Peyer's patch (tissue), 4 donors: ENCODE data around the gene TMC5. TPM values are rescaled to one million over a fixed set of nuclear protein-coding genes. Genes with fewer than 3 reads are reported as not detected.

Experiments used
- DNase-seq, 3 donors: peaks; one replicate each; pipeline ENCODE4 v3.0.0-alpha.2; 2017 to 2019
- H3K27ac ChIP-seq, 4 donors: fragments of 200-600 bp; sonication (generic); one replicate each; pipeline ENCODE4 v1.5.1; 2016 to 2019
- H3K27me3 ChIP-seq, 2 donors: fragments of 200-600 bp; sonication (generic); one replicate each; pipeline ENCODE4 v1.5.1; 2019
- H3K36me3 ChIP-seq, 3 donors: fragments of 200-600 bp; sonication (generic); one replicate each; pipeline ENCODE4 v1.5.1; 2016 to 2019
- H3K4me1 ChIP-seq, 4 donors: fragments of 200-600 bp; sonication (generic); one replicate each; pipeline ENCODE4 v1.5.1; 2016 to 2019
- H3K4me3 ChIP-seq, 4 donors: fragments of 200-600 bp; sonication (generic); 1 replicate in 3 of 4; 2 replicates in 1 of 4; pipeline ENCODE4 v1.5.1; 2016 to 2019; ENCODE audit warnings: mild to moderate bottlenecking in 1 of 4
- H3K9me3 ChIP-seq, 4 donors: fragments of 200-600 bp; sonication (generic); one replicate each; pipeline ENCODE4 v1.5.1; 2016 to 2019; ENCODE audit warnings: mild to moderate bottlenecking in 1 of 4
- CTCF ChIP-seq, 6 experiments: fragments of 450-650 bp in 4 of 6; fragments of 200-600 bp in 2 of 6; sonication (generic) in 1 of 6; IDR thresholded peaks; one replicate each; pipeline ENCODE4 v1.5.1; 2017 to 2019; ENCODE audit warnings: antibody characterized with exemption in 6 of 6, mild to moderate bottlenecking in 3 of 6, moderate library complexity in 1 of 6
- POLR2A ChIP-seq, 2 donors: fragments of 450-650 bp; IDR thresholded peaks; one replicate each; pipeline ENCODE4 v1.5.1; 2017; ENCODE audit warnings: antibody characterized with exemption in 2 of 2, mild to moderate bottlenecking in 2 of 2, moderate library complexity in 2 of 2
- total RNA-seq, 4 donors: library from RNA; depleted of rRNA; stranded (reverse); fragments of >200 nt; gene quantifications; one replicate each; pipeline ENCODE4 v1.1.0, GENCODE V29; 2016

TMC5 gene
- total RNA-seq, 4 donors from 2014 or later: 26.4 to 218 (median 175) TPM

GRCh38 chr16:19497176-19497575, 79.5 kb downstream of the TMC5 start:
- Histone ChIP-seq H3K4me3 (no peak overlapping the region), H3K27me3 (no peaks in the 10 kb centered on the region), H3K4me1 (no peaks in the 10 kb centered on the region), H3K27ac (no peak overlapping the region), H3K36me3 (peaks cover 0 to 90% (median 0%) of the 10 kb centered on the region in 3 donors), H3K9me3 (no peaks in the 10 kb centered on the region)
- no peak for DNase-seq
- no peak for TF ChIP-seq POLR2A (IDR thresholded peaks at IDR 0.05)
- TF ChIP-seq CTCF (IDR thresholded peaks at IDR 0.05): no peak

- no peak for DNase-seq
- no peak for TF ChIP-seq CTCF (IDR thresholded peaks at IDR 0.05)
- TF ChIP-seq POLR2A (IDR thresholded peaks at IDR 0.05): no peak
- H3K9me3 ChIP-seq: no peaks in the 10 kb centered on the region
- no peak overlapping the region for H3K27ac ChIP-seq
- H3K36me3 ChIP-seq: peaks cover 0 to 91% (median 0%) of the 10 kb centered on the region in 3 donors
- no peaks in the 10 kb centered on the region for H3K4me1 ChIP-seq
- H3K4me3 ChIP-seq: no peak overlapping the region
- H3K27me3 ChIP-seq: no peaks in the 10 kb centered on the region
These were observed 81.3 kb downstream of the TMC5 start for GRCh38 chr16:19499006-19499405.

GRCh38 chr16:19499481-19499880, 81.8 kb downstream of the TMC5 start:
- Histone ChIP-seq H3K27ac (no peak overlapping the region), H3K4me1 (no peaks in the 10 kb centered on the region), H3K9me3 (no peaks in the 10 kb centered on the region), H3K36me3 (peaks cover 0 to 91% (median 0%) of the 10 kb centered on the region in 3 donors), H3K4me3 (no peak overlapping the region), H3K27me3 (no peaks in the 10 kb centered on the region)
- DNase-seq: no peak
- TF ChIP-seq CTCF (IDR thresholded peaks at IDR 0.05): no peak
- TF ChIP-seq POLR2A (IDR thresholded peaks at IDR 0.05): no peak

GRCh38 chr16:19502395-19503131, 84.9 kb downstream of the TMC5 start:
- DNase-seq: peak in 2 of 3 donors; percentile 57 to 89
- no peaks in the 10 kb centered on the region for H3K9me3 ChIP-seq
- no peaks in the 10 kb centered on the region for H3K27me3 ChIP-seq
- no peak overlapping the region for H3K4me3 ChIP-seq
- TF ChIP-seq CTCF (IDR thresholded peaks at IDR 0.05) (peak; percentile 50 to 78 (median 74)), POLR2A (IDR thresholded peaks at IDR 0.05) (no peak)
- H3K4me1 ChIP-seq: no peaks in the 10 kb centered on the region
- H3K27ac ChIP-seq: no peak overlapping the region
- peaks cover 0 to 98% (median 0%) of the 10 kb centered on the region in 3 donors for H3K36me3 ChIP-seq

GRCh38 chr16:19503461-19504075, 85.9 kb downstream of the TMC5 start:
- Histone ChIP-seq H3K27me3 (no peaks in the 10 kb centered on the region), H3K4me1 (no peaks in the 10 kb centered on the region), H3K4me3 (no peak overlapping the region), H3K27ac (no peak overlapping the region), H3K9me3 (no peaks in the 10 kb centered on the region), H3K36me3 (peaks cover 0 to 98% (median 0%) of the 10 kb centered on the region in 3 donors)
- no peak for DNase-seq
- TF ChIP-seq CTCF (IDR thresholded peaks at IDR 0.05): no peak
- no peak for TF ChIP-seq POLR2A (IDR thresholded peaks at IDR 0.05)
